HL-60 (cell line): ENCODE data around the gene PSMD5.

Source experiments
- DNase-seq, 2 experiments: peaks; one replicate each; pipeline ENCODE4 v3.0.0-alpha.2; 2010 to 2020; ENCODE audit warnings: low read depth in 1 of 2, low spot score in 1 of 2
- H3K27ac ChIP-seq: fragments of 250-450 bp; sonication (Bioruptor Pico); replicated peaks from 2 replicates; pipeline ENCODE4 v1.5.1; 2020; ENCODE audit warnings: mild to moderate bottlenecking, moderate library complexity
- H3K27me3 ChIP-seq: fragments of 250-450 bp; sonication (Bioruptor Pico); 2 replicates; pipeline ENCODE4 v1.5.1; 2021; ENCODE audit warnings: mild to moderate bottlenecking, moderate library complexity; ENCODE audit not compliant: insufficient read depth, poor library complexity, severe bottlenecking
- H3K4me3 ChIP-seq: replicated peaks from 2 replicates; pipeline ENCODE4 v1.5.1; 2011; ENCODE audit warnings: mild to moderate bottlenecking, control low read depth, low read length; ENCODE audit not compliant: insufficient read depth
- GABPA ChIP-seq: IDR thresholded peaks from 2 replicates; pipeline ENCODE4 v1.6.1; 2012; ENCODE audit warnings: low read depth
- POLR2AphosphoS5 ChIP-seq: IDR thresholded peaks from 2 replicates; pipeline ENCODE4 v1.6.1; 2012; ENCODE audit warnings: low read depth
- REST ChIP-seq: IDR thresholded peaks from 2 replicates; pipeline ENCODE4 v1.6.1; 2012; ENCODE audit warnings: low read depth; ENCODE audit not compliant: insufficient replicate concordance
- SPI1 ChIP-seq: IDR thresholded peaks from 2 replicates; pipeline ENCODE4 v1.6.1; 2012; ENCODE audit warnings: low read depth, mild to moderate bottlenecking, borderline replicate concordance
- TF ChIP-seq, protein P1 (sequence below): IDR thresholded peaks from one replicate; pipeline ENCODE4 v1.5.1; 2011; ENCODE audit warnings: low read length, control low read depth, inconsistent platforms; ENCODE audit not compliant: insufficient read depth

PSMD5 gene

GRCh38 chr9:120890320-120891244, 47.9 kb upstream of the PSMD5 start:
- H3K4me3 ChIP-seq: no peak overlapping the region
- TF ChIP-seq, protein P1, sequence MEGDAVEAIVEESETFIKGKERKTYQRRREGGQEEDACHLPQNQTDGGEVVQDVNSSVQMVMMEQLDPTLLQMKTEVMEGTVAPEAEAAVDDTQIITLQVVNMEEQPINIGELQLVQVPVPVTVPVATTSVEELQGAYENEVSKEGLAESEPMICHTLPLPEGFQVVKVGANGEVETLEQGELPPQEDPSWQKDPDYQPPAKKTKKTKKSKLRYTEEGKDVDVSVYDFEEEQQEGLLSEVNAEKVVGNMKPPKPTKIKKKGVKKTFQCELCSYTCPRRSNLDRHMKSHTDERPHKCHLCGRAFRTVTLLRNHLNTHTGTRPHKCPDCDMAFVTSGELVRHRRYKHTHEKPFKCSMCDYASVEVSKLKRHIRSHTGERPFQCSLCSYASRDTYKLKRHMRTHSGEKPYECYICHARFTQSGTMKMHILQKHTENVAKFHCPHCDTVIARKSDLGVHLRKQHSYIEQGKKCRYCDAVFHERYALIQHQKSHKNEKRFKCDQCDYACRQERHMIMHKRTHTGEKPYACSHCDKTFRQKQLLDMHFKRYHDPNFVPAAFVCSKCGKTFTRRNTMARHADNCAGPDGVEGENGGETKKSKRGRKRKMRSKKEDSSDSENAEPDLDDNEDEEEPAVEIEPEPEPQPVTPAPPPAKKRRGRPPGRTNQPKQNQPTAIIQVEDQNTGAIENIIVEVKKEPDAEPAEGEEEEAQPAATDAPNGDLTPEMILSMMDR: no peak
- TF ChIP-seq POLR2AphosphoS5: no peak
- TF ChIP-seq GABPA: no peak
- TF ChIP-seq SPI1: no peak
- TF ChIP-seq REST: no peak
- H3K27me3 ChIP-seq: no peaks in the 10 kb centered on the region
- DNase-seq: peak in 1 of 2 experiments; percentile 62
- peak overlapping the region; percentile 50 for H3K27ac ChIP-seq

GRCh38 chr9:120889606-120890271, 47.0 kb upstream of the PSMD5 start:
- TF ChIP-seq, protein P1: no peak
- no peaks in the 10 kb centered on the region for H3K27me3 ChIP-seq
- no peak for DNase-seq
- H3K27ac ChIP-seq: peak overlapping the region; percentile 50
- no peak overlapping the region for H3K4me3 ChIP-seq

- H3K4me3 ChIP-seq: no peak overlapping the region
- DNase-seq: no peak
- H3K27me3 ChIP-seq: no peaks in the 10 kb centered on the region
- TF ChIP-seq, protein P1: no peak
- TF ChIP-seq SPI1 (no peak), GABPA (no peak), POLR2AphosphoS5 (no peak), REST (no peak)
- no peak overlapping the region for H3K27ac ChIP-seq
Observed at GRCh38 chr9:120888626-120889025, 45.9 kb upstream of the PSMD5 start.
